GM12874 (cell line): ENCODE data around the gene ACYP2.

Source experiments
- TF ChIP-seq, protein P1 (sequence below): IDR thresholded peaks from 2 replicates; pipeline ENCODE4 v1.5.1; 2011; ENCODE audit warnings: low read depth, mild to moderate bottlenecking, control low read depth, low read length, moderate library complexity; ENCODE audit not compliant: insufficient read depth

ACYP2 gene

DNA sequence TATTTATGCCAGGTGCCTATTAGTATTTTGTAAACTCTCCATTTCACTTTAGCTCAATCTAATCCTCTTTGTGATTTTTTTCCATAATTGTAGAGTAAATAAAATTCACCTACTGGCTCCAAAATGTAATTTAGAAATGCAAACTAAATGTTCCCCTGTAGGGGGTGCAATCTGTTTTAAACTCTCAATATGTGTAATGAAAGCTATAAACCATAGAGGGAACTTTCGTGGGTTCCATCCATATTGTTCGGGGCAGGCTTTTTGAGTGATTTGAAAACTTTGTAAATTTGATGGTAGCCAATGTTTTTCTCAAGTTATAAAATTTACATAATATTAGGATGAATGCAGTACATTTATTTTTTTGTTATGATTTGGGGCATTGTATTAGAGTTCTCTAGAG is 91.2 kb downstream of the ACYP2 start:
- TF ChIP-seq, protein P1, sequence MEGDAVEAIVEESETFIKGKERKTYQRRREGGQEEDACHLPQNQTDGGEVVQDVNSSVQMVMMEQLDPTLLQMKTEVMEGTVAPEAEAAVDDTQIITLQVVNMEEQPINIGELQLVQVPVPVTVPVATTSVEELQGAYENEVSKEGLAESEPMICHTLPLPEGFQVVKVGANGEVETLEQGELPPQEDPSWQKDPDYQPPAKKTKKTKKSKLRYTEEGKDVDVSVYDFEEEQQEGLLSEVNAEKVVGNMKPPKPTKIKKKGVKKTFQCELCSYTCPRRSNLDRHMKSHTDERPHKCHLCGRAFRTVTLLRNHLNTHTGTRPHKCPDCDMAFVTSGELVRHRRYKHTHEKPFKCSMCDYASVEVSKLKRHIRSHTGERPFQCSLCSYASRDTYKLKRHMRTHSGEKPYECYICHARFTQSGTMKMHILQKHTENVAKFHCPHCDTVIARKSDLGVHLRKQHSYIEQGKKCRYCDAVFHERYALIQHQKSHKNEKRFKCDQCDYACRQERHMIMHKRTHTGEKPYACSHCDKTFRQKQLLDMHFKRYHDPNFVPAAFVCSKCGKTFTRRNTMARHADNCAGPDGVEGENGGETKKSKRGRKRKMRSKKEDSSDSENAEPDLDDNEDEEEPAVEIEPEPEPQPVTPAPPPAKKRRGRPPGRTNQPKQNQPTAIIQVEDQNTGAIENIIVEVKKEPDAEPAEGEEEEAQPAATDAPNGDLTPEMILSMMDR = peak; percentile 26; the same call in 1 of the 2 replicates

DNA sequence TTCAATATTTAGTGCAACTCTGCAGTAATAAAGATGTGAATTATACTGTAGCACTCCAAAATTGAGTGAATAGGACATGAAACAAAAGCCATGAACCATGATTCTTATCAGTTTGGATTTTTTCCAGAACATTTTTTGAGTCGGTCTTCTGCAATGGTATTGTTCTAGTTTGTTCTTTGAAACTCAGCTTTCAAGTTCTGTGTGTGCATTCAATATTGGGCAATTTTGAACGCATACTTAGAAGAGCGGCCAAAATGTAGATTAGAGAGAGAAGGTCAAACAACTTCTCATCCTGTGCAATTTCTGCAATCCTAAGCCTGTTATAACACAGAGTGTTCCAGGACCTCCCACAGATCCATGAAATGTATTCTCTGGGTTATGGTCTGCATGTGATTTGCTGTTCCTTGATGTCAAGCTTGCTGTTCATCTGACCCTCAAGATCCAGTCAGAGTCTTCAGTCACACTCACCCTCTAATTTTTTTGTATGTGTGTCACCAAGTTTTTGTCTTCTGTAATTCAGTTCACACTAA is 92.3 kb downstream of the ACYP2 start:
- TF ChIP-seq, protein P1 = no peak

- TF ChIP-seq, protein P1 = no peak
Observed at GRCh38 chr2:54208364-54209240, 93.2 kb downstream of the ACYP2 start.

- TF ChIP-seq, protein P1 = no peak
Observed at GRCh38 chr2:54209379-54209778, 94.0 kb downstream of the ACYP2 start.

DNA sequence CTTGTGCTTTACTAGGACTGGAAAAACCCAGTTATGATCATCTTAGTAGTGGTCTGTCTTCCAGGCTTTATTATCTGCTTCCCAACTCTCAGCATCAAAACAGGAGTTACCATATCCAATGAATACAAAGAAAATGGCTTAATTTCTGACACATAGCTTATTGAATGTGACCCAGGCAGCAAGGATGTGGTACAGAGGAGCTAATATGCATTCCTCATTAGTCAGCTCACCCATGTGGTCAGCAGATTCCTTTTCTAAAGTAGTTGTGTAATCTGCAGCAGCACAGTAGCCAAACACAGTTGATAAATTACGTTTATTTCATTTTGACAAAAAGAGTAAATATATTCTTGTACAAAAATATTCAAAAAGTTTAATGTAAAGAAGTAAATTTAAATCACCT is 97.0 kb downstream of the ACYP2 start:
- TF ChIP-seq, protein P1 = no peak

DNA sequence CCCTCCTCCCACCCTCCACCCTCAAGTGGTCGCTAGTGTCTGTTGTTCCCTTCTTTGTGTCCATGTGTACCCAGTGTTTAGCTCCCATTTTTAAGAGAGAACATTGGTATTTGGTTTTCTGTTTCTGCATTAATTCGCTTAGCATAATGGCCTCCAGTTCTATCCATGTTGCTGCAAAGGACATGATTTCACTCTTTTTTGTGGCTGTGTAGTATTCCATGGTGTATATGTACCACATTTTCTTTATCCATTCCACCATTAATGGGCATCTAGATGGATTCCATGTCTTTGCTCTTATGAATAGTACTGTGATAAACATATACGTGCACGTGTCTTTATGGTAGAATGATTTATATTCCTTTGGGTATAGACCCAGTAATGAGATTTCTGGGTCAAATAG is 97.7 kb downstream of the ACYP2 start:
- TF ChIP-seq, protein P1 = no peak

DNA sequence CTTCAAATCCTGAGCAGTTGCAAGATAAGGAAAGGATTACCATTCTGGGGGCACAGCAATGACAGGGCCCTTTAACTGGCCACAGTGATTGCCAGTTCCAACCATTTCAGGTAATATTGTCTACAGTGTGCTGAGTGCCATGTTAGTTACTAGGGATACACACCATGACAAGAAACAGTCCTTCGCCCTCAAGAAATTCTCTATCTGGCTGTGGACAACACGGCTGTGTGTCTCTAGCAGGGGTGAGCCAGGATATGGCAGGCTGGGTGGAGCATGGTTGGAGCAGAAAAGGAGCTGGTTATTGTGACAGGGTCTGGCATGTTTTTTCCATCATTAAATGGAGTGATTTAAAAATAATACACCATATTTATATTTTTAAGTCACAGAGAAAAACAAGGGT is 109.6 kb downstream of the ACYP2 start:
- TF ChIP-seq, protein P1 = no peak
